ENCODE results near the gene KCNAB1.

Gene KCNAB1

GRCh38 chr3:156543043-156543555, 422.7 kb downstream of the KCNAB1 start:
- no peak for DNase-seq (ENCODE audit: low read depth)
- H3K4me3 ChIP-seq (replicated peaks; ENCODE audit: low read depth, low read length): no peak overlapping the region
- TF ChIP-seq, protein P1, sequence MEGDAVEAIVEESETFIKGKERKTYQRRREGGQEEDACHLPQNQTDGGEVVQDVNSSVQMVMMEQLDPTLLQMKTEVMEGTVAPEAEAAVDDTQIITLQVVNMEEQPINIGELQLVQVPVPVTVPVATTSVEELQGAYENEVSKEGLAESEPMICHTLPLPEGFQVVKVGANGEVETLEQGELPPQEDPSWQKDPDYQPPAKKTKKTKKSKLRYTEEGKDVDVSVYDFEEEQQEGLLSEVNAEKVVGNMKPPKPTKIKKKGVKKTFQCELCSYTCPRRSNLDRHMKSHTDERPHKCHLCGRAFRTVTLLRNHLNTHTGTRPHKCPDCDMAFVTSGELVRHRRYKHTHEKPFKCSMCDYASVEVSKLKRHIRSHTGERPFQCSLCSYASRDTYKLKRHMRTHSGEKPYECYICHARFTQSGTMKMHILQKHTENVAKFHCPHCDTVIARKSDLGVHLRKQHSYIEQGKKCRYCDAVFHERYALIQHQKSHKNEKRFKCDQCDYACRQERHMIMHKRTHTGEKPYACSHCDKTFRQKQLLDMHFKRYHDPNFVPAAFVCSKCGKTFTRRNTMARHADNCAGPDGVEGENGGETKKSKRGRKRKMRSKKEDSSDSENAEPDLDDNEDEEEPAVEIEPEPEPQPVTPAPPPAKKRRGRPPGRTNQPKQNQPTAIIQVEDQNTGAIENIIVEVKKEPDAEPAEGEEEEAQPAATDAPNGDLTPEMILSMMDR (IDR thresholded peaks at IDR 0.05; ENCODE audit: low read length, missing control alignments): no peak

GRCh38 chr3:156547637-156548036, 427.3 kb downstream of the KCNAB1 start:
- no peak overlapping the region for H3K4me3 ChIP-seq (replicated peaks; ENCODE audit: low read depth, low read length)
- TF ChIP-seq, protein P1 (IDR thresholded peaks at IDR 0.05; ENCODE audit: low read length, missing control alignments): no peak
- DNase-seq (ENCODE audit: low read depth): peak; percentile 68

- DNase-seq (ENCODE audit: low read depth): no peak
- no peak overlapping the region for H3K4me3 ChIP-seq (replicated peaks; ENCODE audit: low read depth, low read length)
- TF ChIP-seq, protein P1 (IDR thresholded peaks at IDR 0.05; ENCODE audit: low read length, missing control alignments): no peak
Observed at GRCh38 chr3:156548041-156548687, 427.8 kb downstream of the KCNAB1 start.

- DNase-seq (ENCODE audit: low read depth): no peak
- H3K4me3 ChIP-seq (replicated peaks; ENCODE audit: low read depth, low read length): no peak overlapping the region
- TF ChIP-seq, protein P1 (IDR thresholded peaks at IDR 0.05; ENCODE audit: low read length, missing control alignments): no peak
Observed at GRCh38 chr3:156548902-156549301, 428.5 kb downstream of the KCNAB1 start.

DNA sequence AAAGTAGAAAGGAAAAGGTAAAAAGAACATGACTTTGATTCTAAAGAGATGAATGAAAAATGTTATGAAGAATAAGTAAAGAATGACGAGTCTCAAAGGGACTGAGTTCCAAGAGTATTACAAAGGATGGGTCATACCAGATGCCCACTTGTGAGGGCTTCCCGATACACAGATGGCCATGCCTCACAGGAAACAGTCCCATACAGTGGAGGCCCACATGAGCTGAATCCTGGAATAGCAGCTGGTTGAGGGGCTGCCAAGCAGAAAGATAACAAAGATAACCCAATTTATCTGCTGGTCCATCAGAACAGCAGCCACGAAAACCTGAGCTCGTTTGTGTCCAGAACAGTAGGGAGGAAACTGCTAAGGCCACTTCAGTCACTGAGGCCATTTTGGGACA, 430.9 kb downstream of the KCNAB1 start:
- no peak overlapping the region for H3K4me3 ChIP-seq (replicated peaks; ENCODE audit: low read depth, low read length)
- TF ChIP-seq, protein P1 (IDR thresholded peaks at IDR 0.05; ENCODE audit: low read length, missing control alignments): no peak
- no peak for DNase-seq (ENCODE audit: low read depth)

DNA sequence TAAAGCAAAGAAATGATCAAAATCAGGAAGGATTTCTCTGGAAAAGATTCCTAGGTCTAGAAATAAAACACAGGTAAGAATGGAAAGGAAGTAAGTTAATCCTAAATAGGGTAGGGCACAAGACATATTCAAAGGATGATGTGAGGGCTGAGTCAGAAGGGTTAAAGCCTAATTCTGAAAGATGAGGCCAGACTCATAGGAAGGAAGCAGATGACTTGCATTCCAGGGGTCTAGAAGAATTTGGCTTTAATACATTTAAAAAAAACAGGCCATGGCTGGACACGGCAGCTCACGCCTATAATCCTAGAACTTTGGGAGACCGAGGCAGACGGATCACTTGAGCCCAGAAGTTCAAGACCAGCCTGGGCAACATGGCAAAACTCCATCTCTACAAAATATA, 431.4 kb downstream of the KCNAB1 start:
- TF ChIP-seq, protein P1 (IDR thresholded peaks at IDR 0.05; ENCODE audit: low read length, missing control alignments): no peak
- DNase-seq (ENCODE audit: low read depth): peak; percentile 79
- H3K4me3 ChIP-seq (replicated peaks; ENCODE audit: low read depth, low read length): peak overlapping the region; percentile 10

- TF ChIP-seq, protein P1 (IDR thresholded peaks at IDR 0.05; ENCODE audit: low read length, missing control alignments): no peak
- peak overlapping the region; percentile 81 for H3K4me3 ChIP-seq (replicated peaks; ENCODE audit: low read depth, low read length)
- DNase-seq (ENCODE audit: low read depth): no peak
Observed at GRCh38 chr3:156552973-156553372, 432.6 kb downstream of the KCNAB1 start.
